SIG-M5 (cell line): Measurements from ENCODE around the gene NKD2.

Source experiments
- DNase-seq: peaks from one replicate; lab custom pipeline; 2025; lab: John Stamatoyannopoulos, UW

NKD2 gene

GRCh38 chr5:979100-979817, 29.3 kb upstream of the NKD2 start:
- no peak for DNase-seq

- DNase-seq: no peak
Measured at GRCh38 chr5:980001-980588, 28.5 kb upstream of the NKD2 start.

GRCh38 chr5:980966-981365, 27.6 kb upstream of the NKD2 start:
- no peak for DNase-seq

- DNase-seq: no peak
Measured at GRCh38 chr5:981456-981855, 27.1 kb upstream of the NKD2 start.

GRCh38 chr5:982377-983237, 26.0 kb upstream of the NKD2 start:
- DNase-seq: no peak

- no peak for DNase-seq
Measured at GRCh38 chr5:983238-983524, 25.4 kb upstream of the NKD2 start.

- no peak for DNase-seq
Measured at GRCh38 chr5:983568-983967, 25.0 kb upstream of the NKD2 start.

GRCh38 chr5:984774-985173, 23.8 kb upstream of the NKD2 start:
- DNase-seq: no peak

GRCh38 chr5:987761-988160, 20.8 kb upstream of the NKD2 start:
- DNase-seq: no peak

GRCh38 chr5:988322-988721, 20.3 kb upstream of the NKD2 start:
- no peak for DNase-seq

- DNase-seq: no peak
Measured at GRCh38 chr5:989961-990530, 18.6 kb upstream of the NKD2 start.

- DNase-seq: no peak
Measured at GRCh38 chr5:991472-992267, 16.9 kb upstream of the NKD2 start.

- no peak for DNase-seq
Measured at GRCh38 chr5:994272-994607, 14.4 kb upstream of the NKD2 start.

GRCh38 chr5:994821-995220, 13.8 kb upstream of the NKD2 start:
- no peak for DNase-seq

- no peak for DNase-seq
Measured at GRCh38 chr5:995318-995717, 13.3 kb upstream of the NKD2 start.

- no peak for DNase-seq
Measured at GRCh38 chr5:997001-997474, 11.6 kb upstream of the NKD2 start.

GRCh38 chr5:997711-998110, 10.9 kb upstream of the NKD2 start:
- DNase-seq: no peak

GRCh38 chr5:998246-999031, 10.2 kb upstream of the NKD2 start:
- no peak for DNase-seq

GRCh38 chr5:999032-999501, 9.5 kb upstream of the NKD2 start:
- DNase-seq: no peak

GRCh38 chr5:999724-1000123, 8.9 kb upstream of the NKD2 start:
- DNase-seq: no peak

- no peak for DNase-seq
Measured at GRCh38 chr5:1000329-1000728, 8.3 kb upstream of the NKD2 start.
